Fibroblast of the aortic adventitia (primary cell): Measurements from ENCODE around the gene ZMYM1. TPM values are rescaled to one million over a fixed set of nuclear protein-coding genes. Genes with fewer than 3 reads are reported as not detected.

Experiments
- DNase-seq: peaks from one replicate; pipeline ENCODE4 v3.0.0-alpha.2; 2010; ENCODE audit warnings: low read depth
- H3K4me3 ChIP-seq: 2 replicates; pipeline ENCODE4 v1.5.1; 2011; ENCODE audit warnings: low read depth, mild to moderate bottlenecking, control low read depth, low read length, moderate library complexity
- total RNA-seq: library from RNA; depleted of rRNA; stranded (reverse); fragments of >200 nt; gene quantifications from 2 replicates; pipeline ENCODE4 v1.2.3, GENCODE V29; 2012; ENCODE audit warnings: low replicate concordance
- TF ChIP-seq, protein P1 (sequence below): IDR thresholded peaks from 2 replicates; pipeline ENCODE4 v1.5.1; 2011; ENCODE audit warnings: mild to moderate bottlenecking, low read length, control low read depth, inconsistent platforms; ENCODE audit not compliant: insufficient read depth

The ZMYM1 gene
- total RNA-seq: 7.2 and 35.1 TPM in 2 replicates

DNA sequence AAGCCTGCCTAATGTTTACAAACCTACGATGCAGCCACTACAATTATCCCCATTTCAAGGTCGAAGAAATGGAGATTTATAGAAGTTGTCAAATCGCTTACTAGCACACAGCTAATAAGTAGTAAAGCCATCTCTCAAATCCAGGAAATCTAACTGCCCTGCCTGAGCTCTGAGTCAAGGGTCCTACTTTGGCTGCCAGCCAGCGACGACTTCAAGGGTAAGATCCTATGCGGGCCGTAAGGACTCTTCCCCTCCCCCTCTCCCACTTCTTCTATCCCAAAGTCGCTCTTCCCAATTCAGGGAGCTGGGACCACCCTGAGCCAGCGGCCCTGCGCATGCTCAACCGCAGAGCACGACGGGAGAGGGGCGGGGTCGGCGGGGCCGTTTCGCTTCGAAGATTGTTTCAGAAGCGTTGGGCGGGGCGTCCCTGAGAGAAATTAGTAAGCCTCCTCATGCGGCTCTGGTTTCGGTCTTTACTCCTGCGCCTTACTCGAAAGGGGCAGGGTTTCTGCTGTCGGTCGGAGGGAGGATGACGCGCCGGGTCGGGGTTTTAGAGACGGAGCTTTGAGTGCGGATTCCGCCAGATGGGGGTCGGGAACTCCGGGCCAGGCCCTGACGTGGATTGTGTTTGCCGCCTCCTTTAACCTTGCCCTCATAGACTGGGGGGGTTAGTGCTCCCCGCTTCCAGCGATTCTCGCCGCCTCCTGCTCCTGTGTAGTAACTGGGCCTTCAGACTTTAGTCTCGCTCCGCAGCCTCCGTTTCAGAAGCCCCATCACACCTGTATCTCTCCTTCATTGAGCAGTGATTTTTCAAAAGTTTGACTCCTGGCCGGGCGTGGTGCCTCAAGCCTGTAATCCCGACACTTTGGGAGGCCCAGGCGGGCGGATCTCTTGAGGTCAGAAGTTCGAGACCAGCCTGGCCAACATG, at the start of gene ZMYM1:
ZMYM1 (plus strand) TSS at position 383 of the 928 bp plus-strand sequence. CDS start 14,603 bp downstream, outside the sequence.
- TF ChIP-seq, protein P1, sequence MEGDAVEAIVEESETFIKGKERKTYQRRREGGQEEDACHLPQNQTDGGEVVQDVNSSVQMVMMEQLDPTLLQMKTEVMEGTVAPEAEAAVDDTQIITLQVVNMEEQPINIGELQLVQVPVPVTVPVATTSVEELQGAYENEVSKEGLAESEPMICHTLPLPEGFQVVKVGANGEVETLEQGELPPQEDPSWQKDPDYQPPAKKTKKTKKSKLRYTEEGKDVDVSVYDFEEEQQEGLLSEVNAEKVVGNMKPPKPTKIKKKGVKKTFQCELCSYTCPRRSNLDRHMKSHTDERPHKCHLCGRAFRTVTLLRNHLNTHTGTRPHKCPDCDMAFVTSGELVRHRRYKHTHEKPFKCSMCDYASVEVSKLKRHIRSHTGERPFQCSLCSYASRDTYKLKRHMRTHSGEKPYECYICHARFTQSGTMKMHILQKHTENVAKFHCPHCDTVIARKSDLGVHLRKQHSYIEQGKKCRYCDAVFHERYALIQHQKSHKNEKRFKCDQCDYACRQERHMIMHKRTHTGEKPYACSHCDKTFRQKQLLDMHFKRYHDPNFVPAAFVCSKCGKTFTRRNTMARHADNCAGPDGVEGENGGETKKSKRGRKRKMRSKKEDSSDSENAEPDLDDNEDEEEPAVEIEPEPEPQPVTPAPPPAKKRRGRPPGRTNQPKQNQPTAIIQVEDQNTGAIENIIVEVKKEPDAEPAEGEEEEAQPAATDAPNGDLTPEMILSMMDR: no peak
- H3K4me3 ChIP-seq: peak within 1 kb of the TSS; percentile 87
- peak; percentile 84 for DNase-seq

DNA sequence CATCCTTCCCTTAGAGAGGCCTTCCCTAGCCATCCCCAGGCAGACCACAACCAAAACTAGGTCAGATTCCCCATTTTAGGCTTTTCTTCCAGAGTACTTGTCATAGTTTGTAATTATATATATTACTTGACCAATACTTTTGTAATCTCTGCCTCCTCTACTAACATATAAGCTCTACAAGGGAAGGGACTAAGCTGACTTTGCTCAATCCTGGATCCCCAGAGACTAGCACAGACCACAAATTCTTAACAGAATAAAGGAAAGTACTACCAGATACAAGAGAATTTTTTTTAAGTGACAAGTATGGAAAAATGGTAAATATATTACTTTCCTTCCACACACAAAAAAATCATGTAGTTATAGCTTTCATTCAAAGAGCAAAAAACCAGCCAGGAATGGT, 49.4 kb upstream of the ZMYM1 start:
- DNase-seq: peak; percentile 26
- peak overlapping the region; percentile 93 for H3K4me3 ChIP-seq
- TF ChIP-seq, protein P1: no peak

DNA sequence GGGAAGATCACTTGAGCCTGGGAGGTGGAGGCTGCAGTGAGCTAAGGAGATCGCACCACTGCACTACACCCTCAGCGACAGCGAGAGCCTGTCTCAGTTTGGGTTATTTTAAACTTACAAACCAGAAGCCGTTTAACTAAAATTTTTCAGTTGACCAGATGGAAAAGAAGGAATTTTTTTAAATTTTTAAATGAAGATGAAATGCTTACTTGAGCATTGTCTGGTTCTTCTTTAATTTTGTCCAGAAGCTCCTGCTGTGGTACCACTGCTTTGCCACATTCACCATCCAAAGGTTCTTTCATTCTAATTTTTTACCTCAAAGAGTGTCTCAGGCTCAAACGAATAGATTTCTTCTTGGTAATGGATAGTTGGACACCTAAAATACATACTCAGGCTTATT, 48.8 kb upstream of the ZMYM1 start:
- H3K4me3 ChIP-seq: peak overlapping the region; percentile 93
- TF ChIP-seq, protein P1: no peak
- no peak for DNase-seq

DNA sequence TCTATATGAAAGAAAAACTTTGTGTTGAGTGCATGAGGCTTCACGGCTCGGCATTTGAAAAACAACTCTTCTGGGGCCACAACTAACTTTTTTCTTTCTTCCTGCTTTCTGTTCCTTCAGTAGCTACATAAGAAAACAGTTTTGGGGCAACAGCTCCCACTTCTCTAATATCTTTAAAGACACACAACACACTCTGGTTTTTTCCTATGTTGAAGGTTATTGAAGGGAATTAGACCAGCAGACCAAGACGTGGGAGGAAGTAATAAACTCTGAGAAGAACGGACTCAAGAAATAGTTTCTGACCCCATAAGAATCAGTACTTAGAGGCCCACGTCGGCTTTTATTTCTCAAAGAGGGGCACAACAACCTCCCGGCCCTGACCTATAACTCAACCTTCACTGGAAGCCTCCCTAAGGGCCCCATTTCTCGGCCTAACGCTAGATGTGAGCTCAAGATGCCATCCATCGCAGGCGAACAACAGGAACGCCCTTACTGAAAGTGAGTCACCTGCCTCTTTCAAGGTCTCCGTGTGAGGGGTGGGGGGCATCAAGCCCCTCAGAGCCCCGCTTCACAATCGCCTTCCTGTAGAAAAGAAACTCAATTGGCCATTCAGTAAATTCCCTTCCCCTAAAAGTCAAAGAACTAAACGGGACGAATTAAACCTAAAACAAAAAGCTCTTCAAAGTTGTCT, 48.3 kb upstream of the ZMYM1 start:
- TF ChIP-seq, protein P1: no peak
- H3K4me3 ChIP-seq: peak overlapping the region; percentile 93
- DNase-seq: peak; percentile 56

DNA sequence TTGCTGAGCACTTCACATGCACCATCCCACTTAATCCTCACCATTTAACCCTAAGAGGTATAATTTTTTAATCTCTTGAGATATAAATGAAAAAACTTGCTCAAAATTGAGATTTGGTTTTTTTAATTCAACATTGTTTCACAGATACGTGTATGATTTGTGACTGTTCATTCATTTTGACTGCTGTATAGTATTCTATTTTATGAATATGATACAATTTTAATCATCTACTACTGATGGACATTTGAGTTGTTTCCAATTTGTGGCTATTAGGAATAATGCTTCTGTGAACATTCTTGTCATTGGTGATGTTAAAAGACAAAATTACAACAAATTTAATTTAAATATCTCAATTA, 46.8 kb upstream of the ZMYM1 start:
- TF ChIP-seq, protein P1: no peak
- no peak for DNase-seq
- peak overlapping the region; percentile 93 for H3K4me3 ChIP-seq

DNA sequence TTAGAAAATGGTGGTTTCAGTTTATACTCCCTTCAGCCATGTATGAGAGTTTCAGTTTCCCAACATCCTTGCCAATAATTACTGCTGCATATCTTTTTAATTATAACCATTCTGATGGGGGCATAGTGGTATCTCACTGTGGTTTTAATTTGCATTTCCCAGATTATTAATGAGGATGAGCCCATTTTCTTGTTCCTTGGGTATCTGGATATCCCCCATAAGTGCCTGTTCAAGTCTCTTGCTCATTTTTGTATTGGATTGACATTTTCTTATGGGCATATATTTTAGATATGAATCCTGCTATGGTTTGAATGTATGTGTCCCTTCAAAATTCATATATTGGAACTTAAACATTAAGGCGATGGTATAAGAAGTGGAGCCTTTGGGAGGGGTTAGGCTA, 45.8 kb upstream of the ZMYM1 start:
- no peak overlapping the region for H3K4me3 ChIP-seq
- TF ChIP-seq, protein P1: no peak
- DNase-seq: no peak
